NCI-H2029 (cell line): Measurements from ENCODE around the gene FGFRL1.

Source experiments
- DNase-seq: peaks from one replicate; lab custom pipeline; 2025; lab: John Stamatoyannopoulos, UW

FGFRL1 gene

GRCh38 chr4:1039493-1040343 is 28.3 kb downstream of the FGFRL1 start:
- DNase-seq, result peak; percentile 19

GRCh38 chr4:1040344-1041146 is 29.1 kb downstream of the FGFRL1 start:
- DNase-seq, result no peak

GRCh38 chr4:1041147-1041935 is 29.9 kb downstream of the FGFRL1 start:
- DNase-seq, result no peak

GRCh38 chr4:1041936-1042330 is 30.5 kb downstream of the FGFRL1 start:
- no peak for DNase-seq

GRCh38 chr4:1042352-1043055 is 31.1 kb downstream of the FGFRL1 start:
- no peak for DNase-seq

- no peak for DNase-seq
Observed at GRCh38 chr4:1043162-1043561, 31.7 kb downstream of the FGFRL1 start.

- DNase-seq, result no peak
Observed at GRCh38 chr4:1043651-1044468, 32.4 kb downstream of the FGFRL1 start.

- no peak for DNase-seq
Observed at GRCh38 chr4:1044469-1045192, 33.2 kb downstream of the FGFRL1 start.

- no peak for DNase-seq
Observed at GRCh38 chr4:1045193-1045594, 33.8 kb downstream of the FGFRL1 start.

- no peak for DNase-seq
Observed at GRCh38 chr4:1045595-1046201, 34.3 kb downstream of the FGFRL1 start.

GRCh38 chr4:1046581-1047011 is 35.2 kb downstream of the FGFRL1 start:
- peak; percentile 57 for DNase-seq

- DNase-seq, result no peak
Observed at GRCh38 chr4:1047106-1047975, 35.9 kb downstream of the FGFRL1 start.

GRCh38 chr4:1047976-1048772 is 36.7 kb downstream of the FGFRL1 start:
- DNase-seq, result no peak

- DNase-seq, result no peak
Observed at GRCh38 chr4:1048773-1049590, 37.6 kb downstream of the FGFRL1 start.

- no peak for DNase-seq
Observed at GRCh38 chr4:1049591-1049905, 38.1 kb downstream of the FGFRL1 start.

- no peak for DNase-seq
Observed at GRCh38 chr4:1050486-1051213, 39.2 kb downstream of the FGFRL1 start.
